ENCODE measurements around the gene PHC2. TPM values are rescaled to one million over a fixed set of nuclear protein-coding genes. Genes with fewer than 3 reads are reported as not detected.

The PHC2 gene
- polyA plus RNA-seq, 1 donor from 2014 or later = 171 TPM

GRCh38 chr1:33428661-33429060 lies 2.2 kb downstream of the PHC2 start:
- Histone ChIP-seq H3K9me3 (ENCODE audit: low read length) (no peaks in the 10 kb centered on the region), H3K4me2 (ENCODE audit: low read length) (peak overlapping the region; percentile 97), H4K20me1 (ENCODE audit: insufficient read depth) (no peaks in the 10 kb centered on the region), H3K9me2 (ENCODE audit: insufficient read depth, low read length) (no peaks in the 10 kb centered on the region), H2AFZ (ENCODE audit: low read depth, low read length) (no peak overlapping the region), H3F3A (ENCODE audit: insufficient read depth, low read length, poor library complexity, severe bottlenecking) (no peaks in the 10 kb centered on the region), H3K27ac (ENCODE audit: low read length) (peak overlapping the region; percentile 87), H3K9ac (ENCODE audit: low read length) (peak overlapping the region; percentile 87), H3K27me3 (ENCODE audit: insufficient read depth, low read depth, low read length) (no peaks in the 10 kb centered on the region), H3K36me3 (ENCODE audit: insufficient read depth, low read length) (no peaks in the 10 kb centered on the region), H3K79me2 (replicated peaks; ENCODE audit: insufficient read depth, low read length) (peaks cover 52% of the 10 kb centered on the region), H3K4me3 (ENCODE audit: low read length) (peak overlapping the region; percentile 88)
- TF ChIP-seq EP300 (conservative IDR thresholded peaks at IDR 0.05; ENCODE audit: poor library complexity, severe bottlenecking) (no peak), CTCF (IDR thresholded peaks at IDR 0.05; ENCODE audit: poor library complexity, severe bottlenecking) (no peak), RAD21 (conservative IDR thresholded peaks at IDR 0.05) (no peak), SMC3 (conservative IDR thresholded peaks at IDR 0.05; ENCODE audit: poor library complexity) (no peak), EZH2 (IDR thresholded peaks at IDR 0.05; ENCODE audit: borderline replicate concordance, insufficient read depth, low read length, poor library complexity, severe bottlenecking) (no peak), MXI1 (conservative IDR thresholded peaks at IDR 0.05; ENCODE audit: poor library complexity, severe bottlenecking) (no peak), TAF1 (IDR thresholded peaks at IDR 0.05; ENCODE audit: low read depth) (no peak), REST (IDR thresholded peaks at IDR 0.05; ENCODE audit: borderline replicate concordance) (no peak), POLR2AphosphoS5 (IDR thresholded peaks at IDR 0.05) (no peak)

- peak overlapping the region; percentile 88 for H3K4me3 ChIP-seq (ENCODE audit: low read length)
- peaks cover 52% of the 10 kb centered on the region for H3K79me2 ChIP-seq (replicated peaks; ENCODE audit: insufficient read depth, low read length)
- H4K20me1 ChIP-seq (ENCODE audit: insufficient read depth) = no peaks in the 10 kb centered on the region
- H3K27ac ChIP-seq (ENCODE audit: low read length) = no peak overlapping the region
- H3K9me3 ChIP-seq (ENCODE audit: low read length) = no peaks in the 10 kb centered on the region
- no peaks in the 10 kb centered on the region for H3F3A ChIP-seq (ENCODE audit: insufficient read depth, low read length, poor library complexity, severe bottlenecking)
- no peaks in the 10 kb centered on the region for H3K36me3 ChIP-seq (ENCODE audit: insufficient read depth, low read length)
- H2AFZ ChIP-seq (ENCODE audit: low read depth, low read length) = no peak overlapping the region
- H3K27me3 ChIP-seq (ENCODE audit: insufficient read depth, low read depth, low read length) = no peaks in the 10 kb centered on the region
- no peaks in the 10 kb centered on the region for H3K9me2 ChIP-seq (ENCODE audit: insufficient read depth, low read length)
- no peak overlapping the region for H3K9ac ChIP-seq (ENCODE audit: low read length)
- TF ChIP-seq RAD21 (conservative IDR thresholded peaks at IDR 0.05) (no peak), EZH2 (IDR thresholded peaks at IDR 0.05; ENCODE audit: borderline replicate concordance, insufficient read depth, low read length, poor library complexity, severe bottlenecking) (no peak), TAF1 (IDR thresholded peaks at IDR 0.05; ENCODE audit: low read depth) (no peak), REST (IDR thresholded peaks at IDR 0.05; ENCODE audit: borderline replicate concordance) (no peak), CTCF (IDR thresholded peaks at IDR 0.05; ENCODE audit: poor library complexity, severe bottlenecking) (no peak), MXI1 (conservative IDR thresholded peaks at IDR 0.05; ENCODE audit: poor library complexity, severe bottlenecking) (no peak), POLR2AphosphoS5 (IDR thresholded peaks at IDR 0.05) (no peak), SMC3 (conservative IDR thresholded peaks at IDR 0.05; ENCODE audit: poor library complexity) (no peak)
- peak overlapping the region; percentile 3 for H3K4me2 ChIP-seq (ENCODE audit: low read length)
Observed at GRCh38 chr1:33426916-33427315, 4.0 kb downstream of the PHC2 start.

Measured in neural cell (in vitro differentiated cells).